Type B pancreatic cell (in vitro differentiated cells): ENCODE measurements around the gene ATG101. TPM values are rescaled to one million over a fixed set of nuclear protein-coding genes. Genes with fewer than 3 reads are reported as not detected.

Experiments used
- DNase-seq: peaks from one replicate; pipeline ENCODE4 v3.0.0; 2021; ENCODE audit warnings: mixed read lengths; ENCODE audit not compliant: unreplicated experiment; ENCODE audit errors: extremely low spot score
- H3K27ac Mint-ChIP-seq: 2 replicates; pipeline ENCODE4 v1.8.0; 2021; ENCODE audit warnings: mild to moderate bottlenecking, mixed read lengths
- H3K27me3 Mint-ChIP-seq: 2 replicates; pipeline ENCODE4 v1.8.0; 2021; ENCODE audit warnings: mixed read lengths
- H3K36me3 Mint-ChIP-seq: 2 replicates; pipeline ENCODE4 v1.8.0; 2021; ENCODE audit warnings: mixed read lengths
- H3K4me1 Mint-ChIP-seq: one replicate; pipeline ENCODE4 v1.8.0; 2021; ENCODE audit warnings: mixed read lengths; ENCODE audit not compliant: unreplicated experiment
- H3K4me3 Mint-ChIP-seq: 2 replicates; pipeline ENCODE4 v1.8.0; 2021; ENCODE audit warnings: mild to moderate bottlenecking, mixed read lengths
- H3K9me3 Mint-ChIP-seq: 2 replicates; pipeline ENCODE4 v1.8.0; 2021; ENCODE audit warnings: mixed read lengths
- total RNA-seq: library from RNA; stranded (reverse); gene quantifications from 2 replicates; pipeline ENCODE4 v1.2.1, GENCODE V29; 2021; ENCODE audit warnings: low replicate concordance
- TF ChIP-seq, protein P1 (sequence below): fragments of 200-600 bp; sonication (generic); conservative IDR thresholded peaks from 2 replicates; pipeline ENCODE4 v1.5.0; 2021; ENCODE audit warnings: antibody characterized with exemption, mild to moderate bottlenecking

Gene ATG101
- total RNA-seq, 1 donor from 2014 or later, result 35.7 TPM

DNA sequence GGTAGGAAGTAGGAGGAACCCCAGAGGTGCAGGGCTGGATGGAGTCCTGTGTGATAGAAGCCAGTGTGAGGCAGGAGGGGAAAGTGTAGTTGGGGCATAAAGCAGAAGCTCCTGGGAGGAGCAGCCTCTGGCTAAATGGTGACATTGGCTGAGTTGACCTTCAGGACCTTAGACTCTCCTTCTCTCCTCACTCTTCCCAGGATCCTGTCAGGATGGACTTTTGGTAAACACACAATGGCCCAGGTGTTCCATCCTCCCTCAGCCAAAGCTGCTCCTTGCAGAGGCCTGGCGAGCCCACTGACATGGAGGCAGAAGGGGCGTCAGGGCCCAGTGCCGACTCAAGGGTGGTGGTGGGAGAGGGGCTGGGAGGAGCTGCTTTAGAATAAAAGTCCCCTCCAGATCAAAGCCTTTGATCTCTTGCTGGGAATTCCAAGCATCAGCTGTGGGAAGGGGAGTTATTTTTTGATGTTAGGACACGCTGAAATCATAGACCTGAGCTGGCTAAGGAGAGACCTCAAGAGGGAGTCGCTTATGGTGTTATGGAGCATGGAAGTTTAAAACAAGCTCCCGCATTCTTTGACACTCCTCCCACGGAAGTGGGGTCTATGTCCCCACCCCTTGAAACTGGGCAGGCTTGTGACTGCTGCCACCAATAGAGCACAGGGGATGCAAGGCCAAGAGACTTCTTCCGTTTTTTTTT lies 53.9 kb downstream of the ATG101 start:
- DNase-seq, result no peak
- Mint-ChIP-seq H3K36me3 (no peaks in the 10 kb centered on the region), H3K27ac (no peak overlapping the region), H3K4me1 (peaks cover 19% of the 10 kb centered on the region), H3K9me3 (no peaks in the 10 kb centered on the region), H3K27me3 (peaks cover 6% of the 10 kb centered on the region), H3K4me3 (no peak overlapping the region)
- TF ChIP-seq, protein P1, sequence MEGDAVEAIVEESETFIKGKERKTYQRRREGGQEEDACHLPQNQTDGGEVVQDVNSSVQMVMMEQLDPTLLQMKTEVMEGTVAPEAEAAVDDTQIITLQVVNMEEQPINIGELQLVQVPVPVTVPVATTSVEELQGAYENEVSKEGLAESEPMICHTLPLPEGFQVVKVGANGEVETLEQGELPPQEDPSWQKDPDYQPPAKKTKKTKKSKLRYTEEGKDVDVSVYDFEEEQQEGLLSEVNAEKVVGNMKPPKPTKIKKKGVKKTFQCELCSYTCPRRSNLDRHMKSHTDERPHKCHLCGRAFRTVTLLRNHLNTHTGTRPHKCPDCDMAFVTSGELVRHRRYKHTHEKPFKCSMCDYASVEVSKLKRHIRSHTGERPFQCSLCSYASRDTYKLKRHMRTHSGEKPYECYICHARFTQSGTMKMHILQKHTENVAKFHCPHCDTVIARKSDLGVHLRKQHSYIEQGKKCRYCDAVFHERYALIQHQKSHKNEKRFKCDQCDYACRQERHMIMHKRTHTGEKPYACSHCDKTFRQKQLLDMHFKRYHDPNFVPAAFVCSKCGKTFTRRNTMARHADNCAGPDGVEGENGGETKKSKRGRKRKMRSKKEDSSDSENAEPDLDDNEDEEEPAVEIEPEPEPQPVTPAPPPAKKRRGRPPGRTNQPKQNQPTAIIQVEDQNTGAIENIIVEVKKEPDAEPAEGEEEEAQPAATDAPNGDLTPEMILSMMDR, result no peak

DNA sequence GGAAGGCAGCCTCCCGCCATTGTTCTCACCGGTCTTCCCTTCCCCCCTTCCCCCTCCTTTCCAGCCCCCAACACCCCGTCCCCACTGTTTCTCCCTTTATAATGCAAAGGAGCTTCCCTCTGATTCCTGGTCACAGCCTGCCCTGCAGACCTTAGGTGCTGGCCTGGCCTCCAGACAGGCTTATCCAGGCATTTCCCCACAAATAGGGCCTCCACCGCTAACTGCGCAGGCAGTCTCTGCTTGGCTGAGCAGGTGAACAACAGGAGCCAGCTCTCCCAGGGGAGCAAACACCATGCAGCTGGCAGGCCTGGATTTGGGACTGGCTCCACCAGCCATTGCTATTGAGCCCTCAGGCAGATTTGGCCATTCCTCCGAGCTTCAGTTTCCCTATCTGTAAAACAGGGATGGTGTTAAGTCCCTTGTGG lies 55.7 kb downstream of the ATG101 start:
- Mint-ChIP-seq H3K27ac (peak overlapping the region; percentile 13), H3K9me3 (no peaks in the 10 kb centered on the region), H3K27me3 (peaks cover 3% of the 10 kb centered on the region), H3K4me1 (peaks cover 9% of the 10 kb centered on the region), H3K36me3 (no peaks in the 10 kb centered on the region), H3K4me3 (no peak overlapping the region)
- TF ChIP-seq, protein P1, result no peak
- DNase-seq, result no peak

DNA sequence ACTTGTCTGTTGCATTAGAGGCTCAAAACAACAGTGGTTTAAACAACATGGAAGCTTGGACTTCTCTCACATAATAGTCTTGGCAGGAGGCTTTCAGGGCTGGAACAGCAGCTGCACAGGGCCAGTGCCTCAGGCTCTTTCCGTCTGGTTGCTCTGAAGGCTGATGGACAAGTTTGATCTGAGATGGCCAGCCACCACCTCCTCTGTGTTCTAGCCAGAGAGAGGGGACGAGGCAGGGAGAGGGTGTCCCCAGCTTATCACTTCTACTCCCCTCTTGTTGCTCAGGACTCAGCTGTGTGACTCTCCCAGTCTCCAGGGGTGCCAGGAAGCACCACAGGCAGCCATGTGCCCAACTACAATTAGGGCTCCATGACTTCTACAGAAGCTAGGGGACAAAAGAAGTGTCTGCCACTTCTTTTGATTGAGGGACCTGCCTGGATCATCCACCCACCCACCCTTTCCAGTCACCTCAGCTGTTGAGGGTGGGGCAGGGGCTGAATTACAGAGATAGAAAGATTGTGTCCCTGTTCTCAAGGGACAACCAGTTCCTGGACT lies 56.3 kb downstream of the ATG101 start:
- TF ChIP-seq, protein P1, result no peak

More for the DNA sequence above, 56.3 kb downstream of the ATG101 start:
- no peak for DNase-seq
- H3K27ac Mint-ChIP-seq, result peak overlapping the region; percentile 13
- H3K4me3 Mint-ChIP-seq, result no peak overlapping the region
- H3K27me3 Mint-ChIP-seq, result peaks cover 3% of the 10 kb centered on the region
- H3K9me3 Mint-ChIP-seq, result no peaks in the 10 kb centered on the region
- peaks cover 9% of the 10 kb centered on the region for H3K4me1 Mint-ChIP-seq
- no peaks in the 10 kb centered on the region for H3K36me3 Mint-ChIP-seq

Other genes starting within 250 kb of the ATG101 start
- gene FIGNL2, start 221.3 kb upstream of the ATG101 start, total RNA-seq, result 5.7 and 17.8 TPM in 2 replicates
- gene ANKRD33, start 181.9 kb upstream of the ATG101 start, total RNA-seq, result 0.51 and 0.62 TPM in 2 replicates
- 0.46 and 0.95 TPM in 2 replicates for gene ACVRL1, start 162.5 kb upstream of the ATG101 start, total RNA-seq
- 36.0 and 36.1 TPM in 2 replicates for gene ACVR1B, start 118.3 kb upstream of the ATG101 start, total RNA-seq
- gene TAMALIN, start 63.0 kb upstream of the ATG101 start, total RNA-seq, result 4.2 and 16.5 TPM in 2 replicates
- gene NR4A1, start 18.5 kb upstream of the ATG101 start, total RNA-seq, result 11.4 and 81.9 TPM in 2 replicates
- gene SMIM41, start 9.7 kb downstream of the ATG101 start, total RNA-seq, result not detected in 2 replicates
- 23.1 and 65.1 TPM in 2 replicates for gene KRT80, start 122.0 kb downstream of the ATG101 start, total RNA-seq
- gene KRT7, start 163.3 kb downstream of the ATG101 start, total RNA-seq, result 125 and 293 TPM in 2 replicates
- 0.14 TPM in 1 of 2 replicates, not detected in the other for gene KRT86, start 204.7 kb downstream of the ATG101 start, total RNA-seq
- 0.31 TPM in 2 replicates for gene KRT81, start 221.6 kb downstream of the ATG101 start, total RNA-seq